Measurements from ENCODE around the gene HOXA9.

GRCh38 chr7:27129729-27130539, 35.4 kb downstream of the HOXA9 start:
- no peak for TF ChIP-seq CTCF (conservative IDR thresholded peaks at IDR 0.05; ENCODE audit: low read length)
- no peak for TF ChIP-seq EZH2phosphoT487 (IDR thresholded peaks at IDR 0.05; ENCODE audit: borderline replicate concordance, low read depth, low read length)

Data from OCI-LY7 (cell line).